HG02870 (cell line): ENCODE data around the gene ZC3H11A.

Experiments
- ATAC-seq: cut with Tn5 transposase; IDR thresholded peaks from one replicate; pipeline ENCODE4 v1.9.1; 2021; ENCODE audit warnings: mild to moderate bottlenecking, moderate library complexity; ENCODE audit not compliant: unreplicated experiment

Gene ZC3H11A

DNA sequence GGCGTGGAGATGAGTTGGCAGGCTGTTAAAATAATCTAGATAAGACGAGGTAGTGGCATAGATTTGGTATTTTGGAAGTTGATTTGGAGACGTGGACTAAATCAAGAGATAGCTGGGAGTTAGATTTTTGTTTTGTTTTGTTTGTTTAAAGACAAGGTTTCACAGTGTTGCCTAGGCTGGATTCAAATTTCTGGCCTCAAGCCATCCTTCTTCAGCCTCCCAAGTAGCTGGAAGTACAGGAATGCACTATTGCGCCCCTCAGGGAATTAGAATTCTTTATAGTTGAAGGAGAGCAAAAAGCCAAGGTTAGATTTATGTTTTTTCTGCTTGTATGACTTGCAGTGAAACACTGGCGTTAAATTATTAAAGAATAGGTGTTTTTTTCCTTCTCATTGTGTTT lies 43.7 kb downstream of the ZC3H11A start:
- no peak for ATAC-seq

DNA sequence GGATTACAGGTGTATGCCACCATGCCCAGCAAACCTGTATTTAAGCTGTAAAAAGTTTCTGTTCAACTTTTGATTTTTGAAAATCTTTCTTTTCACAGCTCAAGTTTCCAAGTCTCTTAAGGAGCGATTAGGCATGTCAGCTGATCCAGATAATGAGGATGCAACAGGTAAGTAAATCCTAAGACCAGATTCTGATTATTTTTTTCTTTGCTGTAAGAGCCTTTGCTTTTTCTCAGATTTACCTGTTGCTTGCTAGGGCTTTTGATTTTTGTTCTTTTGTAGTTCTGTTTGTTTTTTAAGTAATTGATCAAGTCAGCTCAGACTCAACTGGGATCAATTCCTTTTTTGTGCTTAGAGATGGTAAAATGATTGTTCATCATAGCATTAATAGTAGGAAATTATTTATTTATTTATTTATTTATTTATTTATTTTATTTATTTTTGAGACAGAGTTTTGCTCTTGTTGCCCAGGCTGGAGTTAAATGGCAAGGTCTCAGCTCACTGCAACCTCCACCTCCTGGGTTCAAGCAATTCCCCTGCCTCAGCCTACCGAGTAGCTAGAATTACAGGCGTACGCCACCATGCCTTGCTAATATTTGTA lies 44.9 kb downstream of the ZC3H11A start:
- ATAC-seq: no peak

DNA sequence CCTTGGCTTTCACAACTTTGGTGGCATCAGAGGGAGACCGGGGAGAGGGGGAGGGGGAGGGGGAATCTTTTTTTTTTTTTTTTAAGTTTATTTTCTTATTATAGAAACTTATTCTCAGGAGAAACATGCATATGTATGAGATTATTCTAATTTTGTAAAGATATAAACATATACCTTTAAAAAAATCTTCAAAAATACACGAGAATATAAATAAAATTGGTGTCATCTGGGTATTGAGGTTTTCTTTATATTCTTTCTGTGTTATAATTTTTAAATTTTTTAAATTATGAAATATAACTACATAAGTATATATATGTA lies 47.1 kb downstream of the ZC3H11A start:
- ATAC-seq: no peak

GRCh38 chr1:203843435-203843834 lies 48.0 kb downstream of the ZC3H11A start:
- ATAC-seq: no peak
